LNCaP clone FGC (cell line): ENCODE results near the gene SCML2.
"Not testable (repeated sequence)": the region's sequence is repeated elsewhere in the genome, so short reads cannot be mapped to it uniquely, and the experiment has no call there.

Experiments
- DNase-seq: peaks from one replicate; pipeline ENCODE4 v3.0.0-alpha.2; 2011; ENCODE audit warnings: low read depth
- H3K4me3 ChIP-seq: 2 replicates; pipeline ENCODE4 v1.5.1; 2011; ENCODE audit warnings: mild to moderate bottlenecking, low read depth, low read length, control low read depth
- CTCF ChIP-seq: IDR thresholded peaks from 2 replicates; pipeline ENCODE4 v1.5.1; 2012; ENCODE audit warnings: mild to moderate bottlenecking; ENCODE audit not compliant: control insufficient read depth, insufficient read depth; ENCODE audit errors: extremely low read depth

The SCML2 gene

GRCh38 chrX:18354369-18355223 is at the start of gene SCML2:
Gene SCML2, minus strand, starts transcription at chrX:18354688. Its CDS starts 20,617 bp downstream, at chrX:18334071.
- no peak for TF ChIP-seq CTCF
- H3K4me3 ChIP-seq = peak within 1 kb of the TSS; percentile 59
- no peak for DNase-seq

GRCh38 chrX:18401848-18402213 is 47.3 kb upstream of the SCML2 start:
- no peak overlapping the region for H3K4me3 ChIP-seq
- no peak for DNase-seq
- no peak for TF ChIP-seq CTCF

GRCh38 chrX:18394477-18394876 is 40.0 kb upstream of the SCML2 start:
- no peak for TF ChIP-seq CTCF
- H3K4me3 ChIP-seq = no peak overlapping the region
- no peak for DNase-seq

GRCh38 chrX:18390941-18391538 is 36.6 kb upstream of the SCML2 start:
- no peak for DNase-seq
- peak; percentile 37 for TF ChIP-seq CTCF

GRCh38 chrX:18389966-18390365 is 35.5 kb upstream of the SCML2 start:
- TF ChIP-seq CTCF = peak; percentile 38; the same call in 1 of the 2 replicates
- no peak for DNase-seq
- no peak overlapping the region for H3K4me3 ChIP-seq

More at GRCh38 chrX:18390941-18391538, 36.6 kb upstream of the SCML2 start:
- H3K4me3 ChIP-seq = no peak overlapping the region

- H3K4me3 ChIP-seq = no peak overlapping the region
- no peak for DNase-seq
- peak; percentile 48 for TF ChIP-seq CTCF
Observed at GRCh38 chrX:18377796-18378195, 23.3 kb upstream of the SCML2 start.

- not testable (repeated sequence) for H3K4me3 ChIP-seq
Observed at GRCh38 chrX:18375131-18375805, 20.8 kb upstream of the SCML2 start.

GRCh38 chrX:18369096-18369495 is 14.6 kb upstream of the SCML2 start:
- not testable (repeated sequence) for H3K4me3 ChIP-seq, DNase-seq

More at GRCh38 chrX:18375131-18375805, 20.8 kb upstream of the SCML2 start:
- not testable (repeated sequence) for DNase-seq
